Pancreas (tissue), 10 donors: ENCODE measurements around the gene ENTR1. TPM values are rescaled to one million over a fixed set of nuclear protein-coding genes. Genes with fewer than 3 reads are reported as not detected.

Source experiments
- ATAC-seq, 4 donors: fragments of 200-7000 bp; cut with Tn5 transposase; one replicate each; pipeline versions ENCODE4 v1.8.0 to v1.9.1; 2020; ENCODE audit warnings: mild to moderate bottlenecking in 4 of 4, moderate library complexity in 4 of 4
- DNase-seq, 6 donors: peaks; one replicate each; pipeline ENCODE4 v3.0.0-alpha.2; 2020
- FAIRE-seq: peaks from 2 replicates; lab custom pipeline; 2012; peaks lifted over from hg19 to GRCh38; lab: Jason Lieb, UNC
- H3K27ac ChIP-seq, 4 donors: fragments of 200-600 bp; sonication (generic); 1 replicate in 3 of 4; 2 replicates in 1 of 4; pipeline versions ENCODE4 v1.5.0 to v1.8.0; 2020
- H3K27me3 ChIP-seq, 4 donors: fragments of 200-600 bp; one replicate each; pipeline ENCODE4 v1.8.0; 2021
- H3K36me3 ChIP-seq, 3 donors: fragments of 200-600 bp; sonication (generic) in 1 of 3; one replicate each; pipeline versions ENCODE4 v1.5.0 to v1.8.0; 2020 to 2021
- H3K4me1 ChIP-seq, 3 donors: fragments of 200-600 bp; one replicate each; pipeline ENCODE4 v1.8.0; 2021
- H3K4me3 ChIP-seq, 4 donors: fragments of 200-600 bp; sonication (generic) in 2 of 4; one replicate each; pipeline versions ENCODE4 v1.5.0 to v1.8.0; 2020 to 2021
- H3K9me3 ChIP-seq, 4 donors: fragments of 200-600 bp; one replicate each; pipeline ENCODE4 v1.8.0; 2021
- CTCF ChIP-seq, 4 donors: fragments of 200-600 bp; sonication (generic) in 3 of 4; IDR thresholded peaks; one replicate each; pipeline versions ENCODE4 v1.5.0 to v1.8.0; 2021; ENCODE audit warnings: antibody characterized with exemption in 4 of 4
- WGBS, 2 donors: extraction: QIAGEN DNeasy Blood & Tissue Kit; methylation state at CpG; one replicate each; pipeline ENCODE4 v1.1.7; 2013; 5-methylcytosine and 5-hydroxymethylcytosine counted together
- intact Hi-C, 3 donors: fragments of 100-400 bp; cut with DNase I; formaldehyde crosslinking; loops; one replicate each; pipeline versions ENCODE4 v1.11.1 to v1.14.2; 2022
- polyA plus RNA-seq, 2 donors: library from polyadenylated mRNA; stranded (reverse); fragments of 200-250 nt; gene quantifications; one replicate each; pipeline ENCODE4 v1.2.3, GENCODE V29; 2013
- total RNA-seq, 6 donors: library from RNA; stranded (reverse); fragmentation: NEBNext Ultra II Directional in 4 of 6; extraction: Animal tissue kit (Norgen Biotek cat#: 25700) in 4 of 6; gene quantifications; one replicate each; pipeline versions ENCODE4 v1.2.1 to v1.2.4, GENCODE V29; 2021 to 2023
- donor health status: healthy with polysubstance abuse.
- donor health status: DM: no; HTN: no; CAD: no; lungs with moderate emphysema.
- donor health status: DM: no; HTN: no; CAD: no.
- donor health status: control.
- donor health status: control.
- donor health status: Bipolar disorder and iron deficiency.
- donor health status: DM: yes; HTN: yes; CAD: no.
- donor health status: DM: no; HTN: no; CAD: no.
- donor health status: DM: no; HTN: no; CAD: no.
- donor health status: DM: yes; HTN: yes; CAD: no.

ENTR1 gene
- total and polyA plus RNA-seq, 8 donors, result 13.8 to 36.6 (median 22.2) TPM

DNA sequence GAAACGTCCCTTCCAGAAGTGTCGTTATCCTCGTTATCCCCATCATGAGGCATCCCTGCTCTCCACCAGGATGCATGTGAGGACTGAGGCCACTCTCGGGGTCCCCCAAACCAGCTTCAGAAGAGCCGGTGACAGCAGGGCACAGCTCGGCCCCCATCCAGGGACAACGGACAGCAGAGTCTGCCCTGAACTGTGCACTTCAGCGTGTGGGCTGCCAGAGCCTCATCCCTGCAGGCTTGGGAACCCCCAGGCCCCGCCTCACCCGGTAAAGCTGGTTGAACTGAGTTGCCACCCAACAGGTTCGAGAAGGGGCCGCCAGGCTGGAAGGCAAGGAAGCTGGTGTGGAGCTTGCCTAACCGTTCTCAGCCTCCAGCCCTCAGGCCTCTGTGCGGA is 36.2 kb downstream of the ENTR1 start:
- H3K4me1 ChIP-seq, result peaks cover 0 to 10% (median 4%) of the 10 kb centered on the region in 3 donors
- TF ChIP-seq CTCF (IDR thresholded peaks at IDR 0.05), result no peak
- H3K4me3 ChIP-seq, result no peak overlapping the region
- no peak for FAIRE-seq
- no peaks in the 10 kb centered on the region for H3K27me3 ChIP-seq
- ATAC-seq, result no peak
- H3K36me3 ChIP-seq, result peaks cover 0 to 1% (median 0%) of the 10 kb centered on the region in 3 donors
- H3K9me3 ChIP-seq, result no peaks in the 10 kb centered on the region
- WGBS, 2 donors, result 87 to 94% methylated on average over 14 of the region's 14 CpGs
- intact Hi-C loops, result no loop called here
- no peak for DNase-seq
- no peak overlapping the region for H3K27ac ChIP-seq

- peak in 3 of 4 donors; percentile 39 to 68 (median 54) for ATAC-seq
- FAIRE-seq, result no peak
- no peak for TF ChIP-seq CTCF (IDR thresholded peaks at IDR 0.05)
- intact Hi-C loops, result no loop called here
- Histone ChIP-seq H3K27ac (peak within 1 kb of the TSS in 2 of 4 donors; percentile 5 to 39), H3K9me3 (no peaks in the 10 kb centered on the region), H3K36me3 (no peaks in the 10 kb centered on the region), H3K4me3 (peak within 1 kb of the TSS in 1 of 4 donors; percentile 29), H3K27me3 (no peaks in the 10 kb centered on the region), H3K4me1 (peaks cover 0 to 10% (median 4%) of the 10 kb centered on the region in 3 donors)
- peak in 1 of 6 donors; percentile 46 for DNase-seq
- 67 to 74% methylated on average over 27 of the region's 27 CpGs for WGBS, 2 donors
Observed at GRCh38 chr9:136373300-136374182, 36.9 kb downstream of the ENTR1 start, which contains the start of gene CARD9. TSS of gene CARD9 (minus strand) at chr9:136373669. CDS start at chr9:136372078, 1,591 bp downstream.

- Histone ChIP-seq H3K9me3 (no peaks in the 10 kb centered on the region), H3K36me3 (no peaks in the 10 kb centered on the region), H3K4me3 (peak overlapping the region in 1 of 4 donors; percentile 29), H3K27ac (peak overlapping the region in 2 of 4 donors; percentile 37 to 39), H3K4me1 (peaks cover 0 to 10% (median 4%) of the 10 kb centered on the region in 3 donors), H3K27me3 (no peaks in the 10 kb centered on the region)
- TF ChIP-seq CTCF (IDR thresholded peaks at IDR 0.05), result no peak
- peak in 4 of 6 donors; percentile 52 to 64 (median 58) for DNase-seq
- WGBS, 2 donors, result 51 to 57% methylated on average over 20 to 21 of the region's 21 CpGs
- FAIRE-seq, result no peak
- intact Hi-C loops, result no loop called here
- ATAC-seq, result peak; percentile 44 to 83 (median 70)
Observed at GRCh38 chr9:136372561-136373299, 37.7 kb downstream of the ENTR1 start.

DNA sequence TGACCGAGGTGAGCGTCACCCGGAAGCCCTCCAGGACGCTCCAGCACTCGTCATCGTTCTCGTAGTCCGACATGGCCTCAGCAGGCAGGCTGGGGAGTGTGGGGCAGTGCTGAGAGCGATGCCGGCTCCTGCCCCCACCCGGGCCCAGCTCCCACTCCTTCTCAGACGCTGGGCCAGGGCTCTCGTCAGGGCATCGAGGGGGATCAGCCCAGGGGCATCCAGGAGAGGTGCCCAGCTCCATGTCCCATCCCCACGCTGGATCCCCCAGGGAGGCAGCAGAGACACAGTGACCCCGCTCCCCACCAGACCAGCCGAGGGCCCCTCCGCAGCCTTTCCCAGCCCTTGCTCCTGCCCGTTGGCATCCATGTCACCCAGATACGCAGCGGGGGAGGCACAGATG is 38.4 kb downstream of the ENTR1 start:
- Histone ChIP-seq H3K9me3 (no peaks in the 10 kb centered on the region), H3K36me3 (no peaks in the 10 kb centered on the region), H3K4me1 (peaks cover 0 to 10% (median 4%) of the 10 kb centered on the region in 3 donors), H3K27ac (peak overlapping the region in 2 of 4 donors; percentile 37 to 39), H3K4me3 (no peak overlapping the region), H3K27me3 (no peaks in the 10 kb centered on the region)
- DNase-seq (peak in 1 of 6 donors; percentile 40), FAIRE-seq (no peak), ATAC-seq (no peak)
- 91 to 96% methylated on average over 21 of the region's 21 CpGs for WGBS, 2 donors
- TF ChIP-seq CTCF (IDR thresholded peaks at IDR 0.05), result no peak
- intact Hi-C loops, result no loop called here
